A673 (cell line): ENCODE results near the gene CISD2.

Experiments used
- EZH2 ChIP-seq: fragments of 200-600 bp; sonication (generic); IDR thresholded peaks from 2 replicates; pipeline ENCODE4 v1.6.1; 2017; ENCODE audit warnings: borderline replicate concordance, low read depth, mild to moderate bottlenecking, mixed read lengths, antibody characterized with exemption, low read length; ENCODE audit not compliant: poor library complexity, severe bottlenecking
- TF ChIP-seq, protein P1 (sequence below): fragments of 300-800, 200-600 bp; sonication (generic); conservative IDR thresholded peaks from 2 replicates; pipeline ENCODE4 v1.5.1; 2017; ENCODE audit warnings: low read depth, mild to moderate bottlenecking, antibody characterized with exemption, low read length, moderate library complexity, mixed read lengths

DNA sequence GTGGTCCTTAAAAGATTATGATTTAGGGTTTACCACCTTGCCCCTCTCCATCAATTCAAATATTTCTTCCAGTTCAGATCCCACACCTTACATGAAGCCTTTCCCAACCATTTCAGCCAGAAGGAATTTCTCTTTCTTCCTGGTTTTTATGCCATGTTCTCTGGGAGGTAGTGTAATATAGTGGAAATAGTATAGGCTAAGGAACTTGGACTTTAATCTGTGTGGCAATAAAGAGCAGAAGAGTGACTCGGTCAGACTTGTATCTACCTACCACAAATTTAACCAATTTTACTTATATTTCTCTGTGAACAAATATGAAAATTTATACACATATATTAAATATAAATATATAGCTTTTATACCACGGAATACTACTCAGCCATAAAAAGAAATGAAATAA, 18.4 kb upstream of the CISD2 start:
- TF ChIP-seq, protein P1, sequence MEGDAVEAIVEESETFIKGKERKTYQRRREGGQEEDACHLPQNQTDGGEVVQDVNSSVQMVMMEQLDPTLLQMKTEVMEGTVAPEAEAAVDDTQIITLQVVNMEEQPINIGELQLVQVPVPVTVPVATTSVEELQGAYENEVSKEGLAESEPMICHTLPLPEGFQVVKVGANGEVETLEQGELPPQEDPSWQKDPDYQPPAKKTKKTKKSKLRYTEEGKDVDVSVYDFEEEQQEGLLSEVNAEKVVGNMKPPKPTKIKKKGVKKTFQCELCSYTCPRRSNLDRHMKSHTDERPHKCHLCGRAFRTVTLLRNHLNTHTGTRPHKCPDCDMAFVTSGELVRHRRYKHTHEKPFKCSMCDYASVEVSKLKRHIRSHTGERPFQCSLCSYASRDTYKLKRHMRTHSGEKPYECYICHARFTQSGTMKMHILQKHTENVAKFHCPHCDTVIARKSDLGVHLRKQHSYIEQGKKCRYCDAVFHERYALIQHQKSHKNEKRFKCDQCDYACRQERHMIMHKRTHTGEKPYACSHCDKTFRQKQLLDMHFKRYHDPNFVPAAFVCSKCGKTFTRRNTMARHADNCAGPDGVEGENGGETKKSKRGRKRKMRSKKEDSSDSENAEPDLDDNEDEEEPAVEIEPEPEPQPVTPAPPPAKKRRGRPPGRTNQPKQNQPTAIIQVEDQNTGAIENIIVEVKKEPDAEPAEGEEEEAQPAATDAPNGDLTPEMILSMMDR: no peak
- no peak for TF ChIP-seq EZH2
